Prostate gland (tissue), 2 donors: ENCODE data around the gene NPTX1.

Experiments
- POLR2AphosphoS5 ChIP-seq: sonication (generic); formaldehyde crosslinking; IDR thresholded peaks from one replicate; pipeline ENCODE4 v1.6.1; 2017; ENCODE audit warnings: antibody characterized with exemption
- TF ChIP-seq, protein P1 (sequence below), 4 experiments: fragments of 200-600 bp in 2 of 4; fragments of 450-650 bp in 2 of 4; sonication (generic) in 2 of 4; IDR thresholded peaks; 1 replicate in 3 of 4; 2 replicates in 1 of 4; pipeline ENCODE4 v1.5.1; 2016 to 2019; ENCODE audit warnings: antibody characterized with exemption in 4 of 4, mild to moderate bottlenecking in 2 of 4, moderate library complexity in 2 of 4

- TF ChIP-seq, protein P1, sequence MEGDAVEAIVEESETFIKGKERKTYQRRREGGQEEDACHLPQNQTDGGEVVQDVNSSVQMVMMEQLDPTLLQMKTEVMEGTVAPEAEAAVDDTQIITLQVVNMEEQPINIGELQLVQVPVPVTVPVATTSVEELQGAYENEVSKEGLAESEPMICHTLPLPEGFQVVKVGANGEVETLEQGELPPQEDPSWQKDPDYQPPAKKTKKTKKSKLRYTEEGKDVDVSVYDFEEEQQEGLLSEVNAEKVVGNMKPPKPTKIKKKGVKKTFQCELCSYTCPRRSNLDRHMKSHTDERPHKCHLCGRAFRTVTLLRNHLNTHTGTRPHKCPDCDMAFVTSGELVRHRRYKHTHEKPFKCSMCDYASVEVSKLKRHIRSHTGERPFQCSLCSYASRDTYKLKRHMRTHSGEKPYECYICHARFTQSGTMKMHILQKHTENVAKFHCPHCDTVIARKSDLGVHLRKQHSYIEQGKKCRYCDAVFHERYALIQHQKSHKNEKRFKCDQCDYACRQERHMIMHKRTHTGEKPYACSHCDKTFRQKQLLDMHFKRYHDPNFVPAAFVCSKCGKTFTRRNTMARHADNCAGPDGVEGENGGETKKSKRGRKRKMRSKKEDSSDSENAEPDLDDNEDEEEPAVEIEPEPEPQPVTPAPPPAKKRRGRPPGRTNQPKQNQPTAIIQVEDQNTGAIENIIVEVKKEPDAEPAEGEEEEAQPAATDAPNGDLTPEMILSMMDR (IDR thresholded peaks at IDR 0.05) = no peak
- TF ChIP-seq POLR2AphosphoS5 = no peak
Observed at GRCh38 chr17:80453998-80454556, 22.3 kb downstream of the NPTX1 start.
